Lower leg skin (tissue), 3 donors: Measurements from ENCODE around the gene UBE2V1.

Source experiments
- CTCF ChIP-seq, 3 donors: fragments of 450-650 bp; IDR thresholded peaks; one replicate each; pipeline ENCODE4 v1.5.1; 2016; ENCODE audit warnings: antibody characterized with exemption in 3 of 3, mild to moderate bottlenecking in 3 of 3, moderate library complexity in 2 of 3
- POLR2A ChIP-seq, 2 donors: fragments of 450-650 bp; IDR thresholded peaks; one replicate each; pipeline ENCODE4 v1.6.1; 2016 to 2017; ENCODE audit warnings: antibody characterized with exemption in 2 of 2, mild to moderate bottlenecking in 1 of 2, moderate library complexity in 1 of 2

DNA sequence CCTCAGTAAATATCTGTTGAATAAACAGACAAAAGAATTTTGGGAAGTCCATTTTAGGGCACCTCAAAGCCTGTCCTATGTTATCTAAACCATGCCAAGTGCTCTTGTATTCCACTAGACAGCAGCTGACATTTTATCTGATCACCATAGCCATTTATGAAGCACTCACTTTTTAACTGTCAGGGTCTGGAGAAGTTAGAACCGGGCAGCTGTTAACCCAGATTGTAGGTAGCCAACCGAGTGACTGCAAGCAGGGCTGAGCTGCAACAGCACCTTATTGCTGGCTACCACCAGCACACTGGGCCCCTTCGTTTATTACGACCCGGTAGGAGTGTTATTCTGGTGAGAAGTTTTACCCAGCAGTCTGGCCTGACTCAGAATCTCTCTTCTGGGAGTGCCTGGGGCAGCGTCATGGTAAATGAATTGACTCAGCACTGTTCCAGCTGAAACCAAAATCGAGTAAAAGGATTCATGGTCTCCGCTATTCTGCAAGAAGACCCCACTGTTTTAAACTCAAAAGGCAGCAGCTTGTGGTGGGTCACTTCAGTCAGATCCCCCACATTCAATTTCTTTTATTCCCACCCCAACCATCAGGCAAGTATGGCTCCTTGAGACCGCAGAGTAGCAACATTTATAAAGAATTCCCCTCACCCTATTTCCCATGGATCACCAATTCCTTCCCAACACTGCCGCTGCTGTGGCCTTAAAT is 1.7 kb downstream of the UBE2V1 start:
- no peak for TF ChIP-seq CTCF (IDR thresholded peaks at IDR 0.05)
- no peak for TF ChIP-seq POLR2A (IDR thresholded peaks at IDR 0.05)
